Testis (tissue), 2 donors: Measurements from ENCODE around the gene ECI1.

Experiments
- POLR2A ChIP-seq: fragments of 450-650 bp; IDR thresholded peaks from one replicate; pipeline ENCODE4 v1.6.1; 2017; ENCODE audit warnings: antibody characterized with exemption, mild to moderate bottlenecking, moderate library complexity
- TF ChIP-seq, protein P1 (sequence below), 3 experiments: fragments of 450-650 bp in 2 of 3; fragments of 200-600 bp in 1 of 3; sonication (generic) in 1 of 3; IDR thresholded peaks; one replicate each; pipeline ENCODE4 v1.5.1; 2016 to 2019; ENCODE audit warnings: antibody characterized with exemption in 3 of 3, mild to moderate bottlenecking in 2 of 3, moderate library complexity in 1 of 3

DNA sequence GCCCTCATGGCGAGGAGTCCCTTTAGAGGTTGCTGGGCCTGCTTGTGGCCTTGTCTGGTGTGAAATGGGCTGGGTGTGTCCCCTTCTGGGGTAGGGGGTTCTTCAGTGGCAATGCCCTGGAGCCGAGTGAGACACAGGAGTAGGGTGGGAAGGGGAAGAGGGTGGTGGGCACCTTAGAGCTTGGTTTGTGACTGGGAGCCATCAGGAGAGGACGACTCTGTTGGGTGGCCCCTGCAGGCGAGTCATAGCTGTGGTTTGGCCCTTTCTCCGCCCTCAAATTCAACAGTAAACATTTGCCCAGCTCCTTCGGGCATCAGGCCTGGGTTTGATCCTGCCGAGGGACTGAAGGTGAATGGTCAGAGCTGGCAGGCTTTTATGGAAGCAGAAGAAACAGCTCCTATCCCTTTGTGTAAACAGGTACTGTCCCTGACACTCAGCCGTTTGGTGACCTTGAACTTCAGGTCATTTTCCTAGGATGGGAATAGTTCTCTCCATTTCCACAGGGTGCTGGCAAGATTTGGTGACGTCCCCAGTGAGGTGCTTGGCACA is 25.1 kb downstream of the ECI1 start:
- no peak for TF ChIP-seq POLR2A
- TF ChIP-seq, protein P1, sequence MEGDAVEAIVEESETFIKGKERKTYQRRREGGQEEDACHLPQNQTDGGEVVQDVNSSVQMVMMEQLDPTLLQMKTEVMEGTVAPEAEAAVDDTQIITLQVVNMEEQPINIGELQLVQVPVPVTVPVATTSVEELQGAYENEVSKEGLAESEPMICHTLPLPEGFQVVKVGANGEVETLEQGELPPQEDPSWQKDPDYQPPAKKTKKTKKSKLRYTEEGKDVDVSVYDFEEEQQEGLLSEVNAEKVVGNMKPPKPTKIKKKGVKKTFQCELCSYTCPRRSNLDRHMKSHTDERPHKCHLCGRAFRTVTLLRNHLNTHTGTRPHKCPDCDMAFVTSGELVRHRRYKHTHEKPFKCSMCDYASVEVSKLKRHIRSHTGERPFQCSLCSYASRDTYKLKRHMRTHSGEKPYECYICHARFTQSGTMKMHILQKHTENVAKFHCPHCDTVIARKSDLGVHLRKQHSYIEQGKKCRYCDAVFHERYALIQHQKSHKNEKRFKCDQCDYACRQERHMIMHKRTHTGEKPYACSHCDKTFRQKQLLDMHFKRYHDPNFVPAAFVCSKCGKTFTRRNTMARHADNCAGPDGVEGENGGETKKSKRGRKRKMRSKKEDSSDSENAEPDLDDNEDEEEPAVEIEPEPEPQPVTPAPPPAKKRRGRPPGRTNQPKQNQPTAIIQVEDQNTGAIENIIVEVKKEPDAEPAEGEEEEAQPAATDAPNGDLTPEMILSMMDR (IDR thresholded peaks at IDR 0.05), result no peak
